OCI-LY7 (cell line): Measurements from ENCODE around the gene TAF4. TPM values are rescaled to one million over a fixed set of nuclear protein-coding genes. Genes with fewer than 3 reads are reported as not detected.

Source experiments
- BruUV-seq: library from RNA; stranded (reverse); fragments of 400-500 nt; replicated peaks from 2 replicates; lab custom pipeline; 2021; lab: Mats Ljungman, UMichigan
- CTCF ChIA-PET: fragments of 300-600 bp; sonication (Branson Sonifier 250); formaldehyde crosslinking; loops from one replicate; lab custom pipeline; 2022; ENCODE audit warnings: antibody characterized with exemption; ENCODE audit not compliant: unreplicated experiment; lab: Charles Lee
- POLR2A ChIA-PET: fragments of 300-600 bp; sonication (Branson Sonifier 250); formaldehyde crosslinking; loops from one replicate; lab custom pipeline; 2022; ENCODE audit warnings: antibody characterized with exemption; lab: Charles Lee
- DNase-seq: peaks from one replicate; pipeline ENCODE4 v3.0.0-alpha.2; 2015; ENCODE audit warnings: low spot score
- H2AFZ ChIP-seq: fragments of 200-600 bp; sonication (generic), shearing (Covaris generic); 2 replicates; pipeline ENCODE4 v1.6.1; 2014; ENCODE audit warnings: mild to moderate bottlenecking, antibody characterized with exemption, low read length, moderate library complexity
- H3K27ac ChIP-seq: fragments of 200-600 bp; sonication (generic); 2 replicates; pipeline ENCODE4 v1.5.1; 2014; ENCODE audit warnings: mixed run types, low read depth, mild to moderate bottlenecking, moderate library complexity, low read length, inconsistent platforms; ENCODE audit not compliant: poor library complexity, severe bottlenecking
- H3K36me3 ChIP-seq: fragments of 200-600 bp; sonication (generic); 2 replicates; pipeline ENCODE4 v1.6.1; 2014; ENCODE audit warnings: mild to moderate bottlenecking, antibody characterized with exemption, low read length, moderate library complexity, mixed read lengths; ENCODE audit not compliant: insufficient read depth
- H3K4me1 ChIP-seq: fragments of 200-600 bp; sonication (generic); 2 replicates; pipeline ENCODE4 v1.5.1; 2014; ENCODE audit warnings: mild to moderate bottlenecking, low read length; ENCODE audit not compliant: insufficient read depth, poor library complexity, severe bottlenecking
- H3K4me2 ChIP-seq: fragments of 200-600 bp; sonication (generic); 2 replicates; pipeline ENCODE4 v1.6.1; 2014; ENCODE audit warnings: mild to moderate bottlenecking, low read length
- H3K4me3 ChIP-seq: fragments of 200-600 bp; sonication (generic); 2 replicates; pipeline ENCODE4 v1.5.1; 2014; ENCODE audit warnings: mild to moderate bottlenecking, low read depth, low read length; ENCODE audit not compliant: poor library complexity, severe bottlenecking
- H3K79me2 ChIP-seq: fragments of 200-600 bp; sonication (generic); 2 replicates; pipeline ENCODE4 v1.6.1; 2016; ENCODE audit warnings: low read depth, mild to moderate bottlenecking, low read length, moderate library complexity, mixed read lengths; ENCODE audit not compliant: insufficient read depth
- H3K9me2 ChIP-seq: fragments of 200-600 bp; sonication (generic); 2 replicates; pipeline ENCODE4 v1.6.1; 2016; ENCODE audit warnings: mild to moderate bottlenecking, low read length, mixed read lengths; ENCODE audit not compliant: insufficient read depth
- H3K9me3 ChIP-seq: fragments of 200-600 bp; sonication (generic); 2 replicates; pipeline ENCODE4 v1.6.1; 2014; ENCODE audit warnings: mild to moderate bottlenecking, mixed run types, low read length, mixed read lengths
- H4K20me1 ChIP-seq: fragments of 200-600 bp; sonication (generic); 2 replicates; pipeline ENCODE4 v1.6.1; 2014; ENCODE audit warnings: mild to moderate bottlenecking, antibody characterized with exemption, low read length, moderate library complexity, mixed read lengths; ENCODE audit not compliant: insufficient read depth
- EZH2phosphoT487 ChIP-seq: fragments of 200-600 bp; sonication (generic); IDR thresholded peaks from 2 replicates; pipeline ENCODE4 v1.6.1; 2018; ENCODE audit warnings: low read depth, borderline replicate concordance, mild to moderate bottlenecking, mixed run types, antibody characterized with exemption, low read length, moderate library complexity, mixed read lengths
- intact Hi-C: fragments of 100-400 bp; cut with micrococcal nuclease; formaldehyde crosslinking; loops from one replicate; pipeline ENCODE4 v1.10.0; 2022; ENCODE audit not compliant: unreplicated experiment
- total RNA-seq, 2 experiments: library from RNA; depleted of rRNA in 1 of 2; stranded (reverse); fragments of >200 nt in 1 of 2; shearing (Covaris generic) in 1 of 2; gene quantifications; 2 replicates each; pipeline ENCODE4 v1.2.3, GENCODE V29; 2014 to 2022
- TF ChIP-seq, protein P1 (sequence below): fragments of 200-600 bp; sonication (generic); conservative IDR thresholded peaks from 2 replicates; pipeline ENCODE4 v1.5.1; 2014; ENCODE audit warnings: mild to moderate bottlenecking, antibody characterized with exemption, low read length, moderate library complexity, mixed read lengths

Gene TAF4
- total RNA-seq, 2 experiments from 2014 or later, result 11.2 to 38.9 TPM

DNA sequence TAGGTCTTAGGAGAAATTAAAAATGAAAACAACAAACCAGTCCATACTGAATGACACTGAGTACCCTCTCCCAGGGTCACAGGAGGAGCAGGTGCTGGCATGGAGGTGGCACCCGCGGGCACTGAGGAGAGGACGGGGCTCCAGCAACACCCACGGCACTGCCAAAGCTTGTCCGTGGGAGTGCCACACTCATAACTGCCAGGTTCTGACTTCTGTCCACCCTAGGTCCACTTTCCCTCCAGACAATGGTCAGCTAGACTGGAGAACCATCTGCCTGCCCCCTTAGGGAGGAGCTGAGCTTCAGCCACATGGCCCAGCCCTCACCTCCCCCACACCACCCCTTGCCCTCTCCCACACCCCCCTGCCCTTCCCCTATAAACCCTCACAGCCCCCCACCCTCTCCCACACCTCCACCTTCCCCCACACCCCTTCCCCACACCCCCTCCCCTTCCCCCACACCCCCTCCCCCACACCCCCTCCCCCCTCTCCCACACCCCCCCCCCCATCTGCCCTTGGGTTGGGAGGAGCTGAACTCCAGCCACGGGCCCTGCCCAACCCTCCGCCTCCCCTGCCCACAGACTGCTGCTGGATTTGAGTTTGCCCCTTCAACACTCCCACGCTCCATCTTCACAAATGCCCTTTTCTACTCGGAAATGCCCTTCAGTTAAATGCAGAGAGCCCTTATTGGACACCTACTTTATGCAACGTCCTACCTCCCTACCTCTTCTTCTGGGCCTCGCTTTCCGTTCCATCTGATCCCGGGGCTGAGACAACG is 129.6 kb downstream of the TAF4 start:
- Histone ChIP-seq H4K20me1 (no peaks in the 10 kb centered on the region), H3K9me2 (no peaks in the 10 kb centered on the region), H3K9me3 (no peaks in the 10 kb centered on the region), H3K4me3 (no peak overlapping the region), H3K36me3 (no peaks in the 10 kb centered on the region), H3K27ac (no peak overlapping the region), H2AFZ (no peak overlapping the region), H3K4me1 (no peaks in the 10 kb centered on the region), H3K4me2 (no peak overlapping the region), H3K79me2 (no peaks in the 10 kb centered on the region)
- intact Hi-C loops, result no loop called here
- no TSS peak for BruUV-seq
- DNase-seq, result no peak
- POLR2A ChIA-PET, result no interaction called here
- TF ChIP-seq, protein P1, sequence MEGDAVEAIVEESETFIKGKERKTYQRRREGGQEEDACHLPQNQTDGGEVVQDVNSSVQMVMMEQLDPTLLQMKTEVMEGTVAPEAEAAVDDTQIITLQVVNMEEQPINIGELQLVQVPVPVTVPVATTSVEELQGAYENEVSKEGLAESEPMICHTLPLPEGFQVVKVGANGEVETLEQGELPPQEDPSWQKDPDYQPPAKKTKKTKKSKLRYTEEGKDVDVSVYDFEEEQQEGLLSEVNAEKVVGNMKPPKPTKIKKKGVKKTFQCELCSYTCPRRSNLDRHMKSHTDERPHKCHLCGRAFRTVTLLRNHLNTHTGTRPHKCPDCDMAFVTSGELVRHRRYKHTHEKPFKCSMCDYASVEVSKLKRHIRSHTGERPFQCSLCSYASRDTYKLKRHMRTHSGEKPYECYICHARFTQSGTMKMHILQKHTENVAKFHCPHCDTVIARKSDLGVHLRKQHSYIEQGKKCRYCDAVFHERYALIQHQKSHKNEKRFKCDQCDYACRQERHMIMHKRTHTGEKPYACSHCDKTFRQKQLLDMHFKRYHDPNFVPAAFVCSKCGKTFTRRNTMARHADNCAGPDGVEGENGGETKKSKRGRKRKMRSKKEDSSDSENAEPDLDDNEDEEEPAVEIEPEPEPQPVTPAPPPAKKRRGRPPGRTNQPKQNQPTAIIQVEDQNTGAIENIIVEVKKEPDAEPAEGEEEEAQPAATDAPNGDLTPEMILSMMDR, result no peak
- no peak for TF ChIP-seq EZH2phosphoT487
- CTCF ChIA-PET, result no interaction called here

DNA sequence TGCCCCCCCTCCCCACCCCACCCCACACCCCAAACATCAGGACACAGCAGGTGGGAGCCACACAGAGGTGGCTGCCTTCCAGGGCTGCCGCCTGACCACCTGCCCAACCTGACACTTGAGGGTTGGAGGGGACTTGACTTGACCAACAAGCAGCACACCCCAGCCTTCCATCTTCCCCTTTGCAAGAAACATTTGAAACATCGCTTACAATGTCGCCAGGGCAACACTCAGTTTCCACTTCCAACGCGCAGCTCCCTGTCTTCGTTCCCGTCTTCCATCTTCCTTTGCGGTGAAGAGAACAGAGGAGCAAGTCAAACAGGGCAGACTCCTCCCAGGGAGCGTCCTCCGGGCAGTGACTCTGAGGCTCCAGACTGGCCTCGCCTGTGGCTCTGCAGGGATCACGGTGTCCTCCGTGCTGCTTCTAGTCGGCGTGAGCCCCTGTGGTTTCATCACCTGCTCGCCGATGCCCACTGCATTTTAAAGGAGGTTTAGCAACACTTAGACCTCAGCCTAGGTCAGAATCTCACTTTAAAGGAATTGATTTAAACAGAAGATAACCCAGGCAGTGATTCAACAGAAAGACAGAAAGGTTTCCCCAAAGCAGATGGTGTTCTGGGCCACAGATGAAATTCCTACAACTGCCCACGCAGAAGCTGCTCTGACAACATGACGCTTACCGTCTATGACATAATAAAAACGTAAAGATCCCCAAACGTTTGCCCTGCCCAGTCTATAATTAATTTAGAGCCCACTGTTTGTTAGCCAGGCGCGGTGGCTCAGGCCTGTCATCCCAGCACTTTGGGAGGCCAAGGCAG is 130.8 kb downstream of the TAF4 start:
- no peak for DNase-seq
- no peak overlapping the region for H3K27ac ChIP-seq
- H3K4me1 ChIP-seq, result no peaks in the 10 kb centered on the region
- no peaks in the 10 kb centered on the region for H3K9me2 ChIP-seq
- no peak overlapping the region for H3K4me2 ChIP-seq
- no peaks in the 10 kb centered on the region for H3K9me3 ChIP-seq
- ChIA-PET POLR2A (no interaction called here), CTCF (no interaction called here)
- TF ChIP-seq, protein P1, result no peak
- TF ChIP-seq EZH2phosphoT487, result no peak
- no peaks in the 10 kb centered on the region for H4K20me1 ChIP-seq
- intact Hi-C loops, result no loop called here
- no peaks in the 10 kb centered on the region for H3K79me2 ChIP-seq
- BruUV-seq, result no TSS peak
- H3K4me3 ChIP-seq, result no peak overlapping the region
- H3K36me3 ChIP-seq, result no peaks in the 10 kb centered on the region
- no peak overlapping the region for H2AFZ ChIP-seq
